GM12873 (cell line): Measurements from ENCODE around the gene GYG2.

Source experiments
- CTCF ChIP-seq: IDR thresholded peaks from 2 replicates; pipeline ENCODE4 v1.5.1; 2012; ENCODE audit warnings: low read depth, mild to moderate bottlenecking, moderate library complexity, low read length, control low read depth; ENCODE audit not compliant: insufficient read depth; ENCODE audit errors: missing control alignments

Gene GYG2

GRCh38 chrX:2789569-2789968 is 39.2 kb upstream of the GYG2 start:
- TF ChIP-seq CTCF = no peak

- no peak for TF ChIP-seq CTCF
Measured at GRCh38 chrX:2793752-2794151, 35.0 kb upstream of the GYG2 start.

GRCh38 chrX:2794336-2794735 is 34.4 kb upstream of the GYG2 start:
- TF ChIP-seq CTCF = no peak

- no peak for TF ChIP-seq CTCF
Measured at GRCh38 chrX:2799369-2799768, 29.4 kb upstream of the GYG2 start.

- no peak for TF ChIP-seq CTCF
Measured at GRCh38 chrX:2801223-2801622, 27.5 kb upstream of the GYG2 start.

GRCh38 chrX:2811271-2811670 is 17.5 kb upstream of the GYG2 start:
- no peak for TF ChIP-seq CTCF

GRCh38 chrX:2812161-2812907 is 16.4 kb upstream of the GYG2 start:
- TF ChIP-seq CTCF = peak; percentile 69
